OCI-LY1 (cell line): ENCODE measurements around the gene DGKB.

Experiments used
- EZH2 ChIP-seq: fragments of 200-600 bp; sonication (generic), shearing (Covaris generic); IDR thresholded peaks from 2 replicates; pipeline ENCODE4 v1.8.0; 2017; ENCODE audit warnings: borderline replicate concordance, mixed run types, mild to moderate bottlenecking, antibody characterized with exemption, low read length, moderate library complexity, mixed read lengths
- TF ChIP-seq, protein P1 (sequence below): fragments of 200-600 bp; sonication (generic), shearing (Covaris generic); IDR thresholded peaks from 2 replicates; pipeline ENCODE4 v1.5.1; 2017; ENCODE audit warnings: mild to moderate bottlenecking, antibody characterized with exemption, low read length, moderate library complexity, mixed read lengths

DNA sequence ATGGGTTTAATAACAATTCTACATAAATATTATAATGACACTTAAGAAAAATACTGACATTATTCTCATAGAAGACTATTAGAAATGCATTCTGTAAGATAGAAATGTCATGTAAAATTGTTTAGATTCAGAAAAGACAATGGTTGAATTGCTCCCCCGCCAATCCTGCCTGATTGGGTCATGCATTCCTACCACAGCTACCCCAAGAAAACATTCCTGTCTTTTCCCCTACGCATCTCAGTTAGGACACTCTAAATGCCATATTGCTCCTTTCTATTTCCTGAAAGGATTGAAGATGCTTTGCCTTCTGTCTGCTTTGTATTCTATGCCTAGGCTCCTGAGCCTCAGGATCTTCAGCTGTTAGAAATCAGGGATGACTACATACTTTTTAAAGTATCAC is 109.4 kb downstream of the DGKB start:
- TF ChIP-seq, protein P1, sequence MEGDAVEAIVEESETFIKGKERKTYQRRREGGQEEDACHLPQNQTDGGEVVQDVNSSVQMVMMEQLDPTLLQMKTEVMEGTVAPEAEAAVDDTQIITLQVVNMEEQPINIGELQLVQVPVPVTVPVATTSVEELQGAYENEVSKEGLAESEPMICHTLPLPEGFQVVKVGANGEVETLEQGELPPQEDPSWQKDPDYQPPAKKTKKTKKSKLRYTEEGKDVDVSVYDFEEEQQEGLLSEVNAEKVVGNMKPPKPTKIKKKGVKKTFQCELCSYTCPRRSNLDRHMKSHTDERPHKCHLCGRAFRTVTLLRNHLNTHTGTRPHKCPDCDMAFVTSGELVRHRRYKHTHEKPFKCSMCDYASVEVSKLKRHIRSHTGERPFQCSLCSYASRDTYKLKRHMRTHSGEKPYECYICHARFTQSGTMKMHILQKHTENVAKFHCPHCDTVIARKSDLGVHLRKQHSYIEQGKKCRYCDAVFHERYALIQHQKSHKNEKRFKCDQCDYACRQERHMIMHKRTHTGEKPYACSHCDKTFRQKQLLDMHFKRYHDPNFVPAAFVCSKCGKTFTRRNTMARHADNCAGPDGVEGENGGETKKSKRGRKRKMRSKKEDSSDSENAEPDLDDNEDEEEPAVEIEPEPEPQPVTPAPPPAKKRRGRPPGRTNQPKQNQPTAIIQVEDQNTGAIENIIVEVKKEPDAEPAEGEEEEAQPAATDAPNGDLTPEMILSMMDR = no peak
- no peak for TF ChIP-seq EZH2
